ENCODE data around the gene EARS2. TPM values are rescaled to one million over a fixed set of nuclear protein-coding genes. Genes with fewer than 3 reads are reported as not detected.

The EARS2 gene
- total and polyA plus RNA-seq, 2 of the 8 experiments (the other 6 are each of a cell fraction or from before 2014, with no cell fraction given), result 47.8 to 111 TPM

DNA sequence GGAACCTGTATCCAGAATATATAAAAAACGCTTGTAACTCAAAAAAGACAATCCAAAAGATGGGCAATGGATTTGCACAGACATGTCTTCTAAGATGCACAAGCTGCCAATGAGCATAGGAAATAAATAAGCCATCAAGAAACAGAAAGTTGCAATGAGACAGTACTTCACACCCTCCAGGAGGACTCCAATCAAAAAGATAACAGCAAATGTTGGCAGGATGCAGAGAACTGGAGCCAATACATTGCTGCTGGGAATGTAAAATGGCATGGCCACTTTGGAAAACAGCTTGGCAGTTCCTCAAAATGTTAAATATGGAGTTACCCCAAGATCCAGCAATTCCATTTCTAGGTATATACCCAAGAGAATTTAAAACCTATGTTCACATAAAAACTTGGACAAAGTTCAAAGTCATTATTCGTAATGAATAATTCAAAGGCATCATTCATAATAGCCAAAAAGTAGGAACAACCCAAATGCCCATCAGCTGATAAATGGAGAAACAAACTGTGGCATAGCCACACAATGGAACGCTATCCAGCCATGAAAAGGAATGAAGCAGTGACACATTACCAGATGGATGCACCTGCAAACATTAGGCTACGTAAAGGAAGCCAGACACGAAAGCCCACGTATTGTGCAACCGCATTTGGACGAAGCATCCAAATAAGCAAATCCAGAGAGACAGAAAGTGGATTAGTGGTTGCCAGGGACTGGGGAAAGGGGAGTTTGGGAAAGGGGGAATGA lies 72.5 kb downstream of the EARS2 start:
- Histone ChIP-seq H2BK20ac (ENCODE audit: low read length) (no peak overlapping the region), H3K4me3 (ENCODE audit: extremely low read depth in 1 of 4, insufficient read depth in 2 of 4, low read depth in 3 of 4, low read length in 4 of 4) (no peak overlapping the region), H3K14ac (ENCODE audit: insufficient read length) (no peak overlapping the region), H3K4ac (replicated peaks; ENCODE audit: insufficient read length, low read depth, low read length) (no peak overlapping the region), H3K79me2 (ENCODE audit: control insufficient read depth in 1 of 2, insufficient read depth in 2 of 2, low read length in 2 of 2) (no peaks in the 10 kb centered on the region), H3K9ac (replicated peaks in 1 of 4; ENCODE audit: extremely low read depth in 1 of 4, low read depth in 3 of 4, low read length in 3 of 4) (no peak overlapping the region), H3K23ac (ENCODE audit: insufficient read length) (no peak overlapping the region), H4K8ac (ENCODE audit: extremely low read depth, insufficient read depth, low read length) (no peak overlapping the region), H2AK5ac (ENCODE audit: low read depth, low read length) (no peak overlapping the region), H2BK120ac (replicated peaks; ENCODE audit: low read depth, low read length) (no peak overlapping the region), H3K36me3 (ENCODE audit: control insufficient read depth in 2 of 4, insufficient read depth in 4 of 4, low read length in 3 of 4) (peaks cover 59 to 93% (median 84%) of the 10 kb centered on the region in 4 experiments), H2BK15ac (ENCODE audit: low read length) (no peak overlapping the region), H3K27ac (ENCODE audit: low read depth, low read length) (no peak overlapping the region), H4K5ac (ENCODE audit: insufficient read length, low read depth, low read length) (no peak overlapping the region), H2BK12ac (ENCODE audit: low read depth, low read length) (no peak overlapping the region), H2BK5ac (ENCODE audit: low read depth, low read length) (no peak overlapping the region), H2AFZ (ENCODE audit: low read length) (no peak overlapping the region), H3K79me1 (ENCODE audit: low read depth, low read length) (no peaks in the 10 kb centered on the region), H4K91ac (replicated peaks; ENCODE audit: insufficient read length, low read length) (no peak overlapping the region), H3K56ac (replicated peaks; ENCODE audit: insufficient read length, low read depth, low read length) (no peak overlapping the region), H4K20me1 (replicated peaks in 1 of 2; ENCODE audit: control insufficient read depth in 1 of 2, insufficient read depth in 2 of 2, low read length in 2 of 2) (peaks cover 9 to 12% of the 10 kb centered on the region in 2 experiments), H3K27me3 (replicated peaks in 1 of 4; ENCODE audit: control insufficient read depth in 3 of 4, extremely low read depth in 1 of 4, insufficient read depth in 3 of 4, low read length in 3 of 4) (no peaks in the 10 kb centered on the region), H3K23me2 (ENCODE audit: low read depth, low read length) (no peaks in the 10 kb centered on the region), H3K4me2 (ENCODE audit: insufficient read depth in 1 of 2, low read depth in 2 of 2, low read length in 2 of 2) (no peak overlapping the region), H3K18ac (ENCODE audit: extremely low read depth, low read length) (no peak overlapping the region), H3K9me3 (ENCODE audit: insufficient read depth in 2 of 2, low read depth in 1 of 2, low read length in 1 of 2) (no peaks in the 10 kb centered on the region), H3K4me1 (replicated peaks in 1 of 4; ENCODE audit: control insufficient read depth in 3 of 4, insufficient read depth in 4 of 4, low read length in 3 of 4) (no peaks in the 10 kb centered on the region)
- no peak for DNase-seq (ENCODE audit: low read depth in 1 of 2, low spot score in 2 of 2)
- CTCF ChIA-PET (ENCODE audit: partially characterized antibody), result no interaction called here
- no peak for TF ChIP-seq RBBP5 (IDR thresholded peaks at IDR 0.05; ENCODE audit: borderline replicate concordance, low read depth, low read length)
- TF ChIP-seq YY1 (IDR thresholded peaks at IDR 0.05; ENCODE audit: low read depth, low read length), result no peak
- TF ChIP-seq SP1 (IDR thresholded peaks at IDR 0.05; ENCODE audit: low read depth, low read length), result no peak
- TF ChIP-seq KDM4A (IDR thresholded peaks at IDR 0.05; ENCODE audit: low read depth, low read length, severe bottlenecking), result no peak
- TF ChIP-seq EGR1 (IDR thresholded peaks at IDR 0.05; ENCODE audit: borderline replicate concordance, low read depth, low read length), result no peak
- TF ChIP-seq BCL11A (IDR thresholded peaks at IDR 0.05; ENCODE audit: low read depth in 2 of 2, low read length in 2 of 2), result no peak
- no peak for TF ChIP-seq EZH2 (IDR thresholded peaks at IDR 0.05; ENCODE audit: low read depth, low read length, severe bottlenecking)
- no peak for TF ChIP-seq SP2 (IDR thresholded peaks at IDR 0.05; ENCODE audit: low read length)
- TF ChIP-seq, protein P1, sequence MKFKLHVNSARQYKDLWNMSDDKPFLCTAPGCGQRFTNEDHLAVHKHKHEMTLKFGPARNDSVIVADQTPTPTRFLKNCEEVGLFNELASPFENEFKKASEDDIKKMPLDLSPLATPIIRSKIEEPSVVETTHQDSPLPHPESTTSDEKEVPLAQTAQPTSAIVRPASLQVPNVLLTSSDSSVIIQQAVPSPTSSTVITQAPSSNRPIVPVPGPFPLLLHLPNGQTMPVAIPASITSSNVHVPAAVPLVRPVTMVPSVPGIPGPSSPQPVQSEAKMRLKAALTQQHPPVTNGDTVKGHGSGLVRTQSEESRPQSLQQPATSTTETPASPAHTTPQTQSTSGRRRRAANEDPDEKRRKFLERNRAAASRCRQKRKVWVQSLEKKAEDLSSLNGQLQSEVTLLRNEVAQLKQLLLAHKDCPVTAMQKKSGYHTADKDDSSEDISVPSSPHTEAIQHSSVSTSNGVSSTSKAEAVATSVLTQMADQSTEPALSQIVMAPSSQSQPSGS (IDR thresholded peaks at IDR 0.05; ENCODE audit: low read length), result no peak
- TF ChIP-seq BRCA1 (IDR thresholded peaks at IDR 0.05; ENCODE audit: low read depth, low read length), result no peak
- TF ChIP-seq SIRT6 (IDR thresholded peaks at IDR 0.05; ENCODE audit: low read length), result no peak
- WGBS, 2 experiments (ENCODE audit: extremely low coverage in 1 of 2, insufficient coverage in 1 of 2, insufficient read length in 1 of 2, insufficient replicate concordance in 2 of 2, low coverage in 1 of 2, low lambda C conversion rate in 2 of 2, missing lambda C conversion rate in 1 of 2), result 92% methylated on average over 8 of the region's 8 CpGs; no CpG with 5 or more reads in 1 of the 2 experiments
- no peak for FAIRE-seq
- POLR2A ChIA-PET (ENCODE audit: partially characterized antibody), result interaction anchor here (0.6 to 1.6 kb wide), 2 partner anchors 23 to 91 kb away, joined by 3 to 4 read pairs; no protein-coding TSS in a partner anchor
